T-helper 1 cell treated with Interleukin-12 subunit alpha and Interleukin-12 subunit beta and Interleukin-4 antibody, amounts not matched to agents 30 μg/mL and 1 μg/mL, for 36 hours (primary cell): ENCODE data around the gene STX8.

Source experiments
- H3K27ac Mint-ChIP-seq: one replicate; pipeline ENCODE4 v1.8.0; 2021; ENCODE audit warnings: mild to moderate bottlenecking, mixed read lengths
- H3K27me3 Mint-ChIP-seq: one replicate; pipeline ENCODE4 v1.8.0; 2021; ENCODE audit warnings: low read depth, mixed read lengths
- H3K36me3 Mint-ChIP-seq: one replicate; pipeline ENCODE4 v1.8.0; 2021; ENCODE audit warnings: low read depth, mixed read lengths
- H3K4me1 Mint-ChIP-seq: one replicate; pipeline ENCODE4 v1.8.0; 2021; ENCODE audit warnings: low read depth, mixed read lengths
- H3K4me3 Mint-ChIP-seq: one replicate; pipeline ENCODE4 v1.8.0; 2021; ENCODE audit warnings: mild to moderate bottlenecking, moderate library complexity, mixed read lengths
- H3K9me3 Mint-ChIP-seq: one replicate; pipeline ENCODE4 v1.8.0; 2021; ENCODE audit warnings: mixed read lengths

The STX8 gene

GRCh38 chr17:9537177-9537776 lies 38.3 kb downstream of the STX8 start:
- no peak overlapping the region for H3K4me3 Mint-ChIP-seq
- no peaks in the 10 kb centered on the region for H3K27me3 Mint-ChIP-seq
- no peaks in the 10 kb centered on the region for H3K4me1 Mint-ChIP-seq
- H3K9me3 Mint-ChIP-seq, result no peaks in the 10 kb centered on the region
- H3K27ac Mint-ChIP-seq, result no peak overlapping the region
- H3K36me3 Mint-ChIP-seq, result peaks cover 6% of the 10 kb centered on the region

GRCh38 chr17:9536061-9536460 lies 39.6 kb downstream of the STX8 start:
- no peak overlapping the region for H3K27ac Mint-ChIP-seq
- H3K4me1 Mint-ChIP-seq, result no peaks in the 10 kb centered on the region
- peaks cover 6% of the 10 kb centered on the region for H3K36me3 Mint-ChIP-seq
- H3K9me3 Mint-ChIP-seq, result no peaks in the 10 kb centered on the region
- H3K27me3 Mint-ChIP-seq, result no peaks in the 10 kb centered on the region
- H3K4me3 Mint-ChIP-seq, result no peak overlapping the region

GRCh38 chr17:9533441-9533840 lies 42.2 kb downstream of the STX8 start:
- Mint-ChIP-seq H3K36me3 (no peaks in the 10 kb centered on the region), H3K4me3 (no peak overlapping the region), H3K27me3 (no peaks in the 10 kb centered on the region), H3K9me3 (no peaks in the 10 kb centered on the region), H3K27ac (no peak overlapping the region), H3K4me1 (peaks cover 3% of the 10 kb centered on the region)

- H3K4me1 Mint-ChIP-seq, result peaks cover 3% of the 10 kb centered on the region
- H3K4me3 Mint-ChIP-seq, result no peak overlapping the region
- no peak overlapping the region for H3K27ac Mint-ChIP-seq
- no peaks in the 10 kb centered on the region for H3K9me3 Mint-ChIP-seq
- no peaks in the 10 kb centered on the region for H3K27me3 Mint-ChIP-seq
- no peaks in the 10 kb centered on the region for H3K36me3 Mint-ChIP-seq
These were observed 42.9 kb downstream of the STX8 start for GRCh38 chr17:9532715-9533114.

GRCh38 chr17:9531034-9531433 lies 44.6 kb downstream of the STX8 start:
- Mint-ChIP-seq H3K27ac (no peak overlapping the region), H3K4me3 (no peak overlapping the region), H3K4me1 (peaks cover 3% of the 10 kb centered on the region), H3K36me3 (no peaks in the 10 kb centered on the region), H3K9me3 (no peaks in the 10 kb centered on the region), H3K27me3 (no peaks in the 10 kb centered on the region)

GRCh38 chr17:9529033-9529700 lies 46.5 kb downstream of the STX8 start:
- H3K4me3 Mint-ChIP-seq, result no peak overlapping the region
- no peaks in the 10 kb centered on the region for H3K27me3 Mint-ChIP-seq
- H3K36me3 Mint-ChIP-seq, result no peaks in the 10 kb centered on the region
- no peaks in the 10 kb centered on the region for H3K9me3 Mint-ChIP-seq
- no peak overlapping the region for H3K27ac Mint-ChIP-seq
- peaks cover 3% of the 10 kb centered on the region for H3K4me1 Mint-ChIP-seq

GRCh38 chr17:9527788-9528187 lies 47.8 kb downstream of the STX8 start:
- H3K27me3 Mint-ChIP-seq, result no peaks in the 10 kb centered on the region
- no peak overlapping the region for H3K27ac Mint-ChIP-seq

GRCh38 chr17:9522074-9522473 lies 53.5 kb downstream of the STX8 start:
- no peak overlapping the region for H3K27ac Mint-ChIP-seq
- no peak overlapping the region for H3K4me3 Mint-ChIP-seq
- H3K9me3 Mint-ChIP-seq, result no peaks in the 10 kb centered on the region
- no peaks in the 10 kb centered on the region for H3K27me3 Mint-ChIP-seq
- H3K4me1 Mint-ChIP-seq, result peaks cover 11% of the 10 kb centered on the region
- H3K36me3 Mint-ChIP-seq, result no peaks in the 10 kb centered on the region

More at GRCh38 chr17:9527788-9528187, 47.8 kb downstream of the STX8 start:
- H3K36me3 Mint-ChIP-seq, result no peaks in the 10 kb centered on the region
- H3K4me1 Mint-ChIP-seq, result peaks cover 3% of the 10 kb centered on the region
- no peaks in the 10 kb centered on the region for H3K9me3 Mint-ChIP-seq
- H3K4me3 Mint-ChIP-seq, result no peak overlapping the region

GRCh38 chr17:9521062-9521461 lies 54.6 kb downstream of the STX8 start:
- H3K36me3 Mint-ChIP-seq, result no peaks in the 10 kb centered on the region
- no peaks in the 10 kb centered on the region for H3K27me3 Mint-ChIP-seq
- H3K9me3 Mint-ChIP-seq, result no peaks in the 10 kb centered on the region
- H3K4me1 Mint-ChIP-seq, result peaks cover 13% of the 10 kb centered on the region
- H3K27ac Mint-ChIP-seq, result no peak overlapping the region
- H3K4me3 Mint-ChIP-seq, result no peak overlapping the region

- H3K36me3 Mint-ChIP-seq, result no peaks in the 10 kb centered on the region
- no peak overlapping the region for H3K27ac Mint-ChIP-seq
- H3K9me3 Mint-ChIP-seq, result no peaks in the 10 kb centered on the region
- H3K4me3 Mint-ChIP-seq, result no peak overlapping the region
- peaks cover 13% of the 10 kb centered on the region for H3K4me1 Mint-ChIP-seq
- no peaks in the 10 kb centered on the region for H3K27me3 Mint-ChIP-seq
These were observed 55.0 kb downstream of the STX8 start for GRCh38 chr17:9520649-9521048.

GRCh38 chr17:9519583-9520272 lies 55.9 kb downstream of the STX8 start:
- Mint-ChIP-seq H3K36me3 (no peaks in the 10 kb centered on the region), H3K4me3 (no peak overlapping the region), H3K4me1 (peaks cover 13% of the 10 kb centered on the region), H3K27ac (no peak overlapping the region), H3K27me3 (no peaks in the 10 kb centered on the region), H3K9me3 (no peaks in the 10 kb centered on the region)

GRCh38 chr17:9517396-9517795 lies 58.2 kb downstream of the STX8 start:
- H3K4me3 Mint-ChIP-seq, result no peak overlapping the region
- no peaks in the 10 kb centered on the region for H3K9me3 Mint-ChIP-seq
- peaks cover 13% of the 10 kb centered on the region for H3K4me1 Mint-ChIP-seq
- no peak overlapping the region for H3K27ac Mint-ChIP-seq
- no peaks in the 10 kb centered on the region for H3K27me3 Mint-ChIP-seq
- H3K36me3 Mint-ChIP-seq, result no peaks in the 10 kb centered on the region

GRCh38 chr17:9513266-9513665 lies 62.4 kb downstream of the STX8 start:
- Mint-ChIP-seq H3K27ac (no peak overlapping the region), H3K9me3 (peaks cover 26% of the 10 kb centered on the region), H3K27me3 (no peaks in the 10 kb centered on the region), H3K36me3 (peaks cover 12% of the 10 kb centered on the region), H3K4me1 (peaks cover 15% of the 10 kb centered on the region), H3K4me3 (no peak overlapping the region)

- H3K4me3 Mint-ChIP-seq, result no peak overlapping the region
- H3K4me1 Mint-ChIP-seq, result peaks cover 9% of the 10 kb centered on the region
- H3K36me3 Mint-ChIP-seq, result peaks cover 17% of the 10 kb centered on the region
- H3K9me3 Mint-ChIP-seq, result peaks cover 32% of the 10 kb centered on the region
- no peak overlapping the region for H3K27ac Mint-ChIP-seq
- H3K27me3 Mint-ChIP-seq, result no peaks in the 10 kb centered on the region
These were observed 63.1 kb downstream of the STX8 start for GRCh38 chr17:9512323-9513168.
